SK-N-SH (cell line): Measurements from ENCODE around the gene MRPS2. TPM values are rescaled to one million over a fixed set of nuclear protein-coding genes. Genes with fewer than 3 reads are reported as not detected.

Experiments used
- CTCF ChIA-PET: fragments of 300-600, 350-600 bp; formaldehyde crosslinking; extraction: SDS; loops from one replicate; lab custom pipeline; 2021; lab: Yijun Ruan, JAX
- POLR2A ChIA-PET: fragments of 350-600 bp; sonication (Branson Sonifier 250); formaldehyde crosslinking; extraction: SDS; loops from one replicate; lab custom pipeline; 2020; ENCODE audit warnings: antibody characterized with exemption, inconsistent platforms; lab: Yijun Ruan, JAX
- DNase-seq: peaks from one replicate; pipeline ENCODE4 v3.0.0; 2012
- H2AFZ ChIP-seq: fragments of 200-600 bp; sonication (generic); 2 replicates; pipeline ENCODE4 v1.8.1; 2016; ENCODE audit warnings: antibody characterized with exemption, mild to moderate bottlenecking, low read depth
- H3F3A ChIP-seq: fragments of 200-600 bp; sonication (generic); replicated peaks from 2 replicates; pipeline ENCODE3; 2016; ENCODE audit warnings: antibody characterized with exemption, mild to moderate bottlenecking; ENCODE audit not compliant: insufficient read depth
- H3K27ac ChIP-seq, 2 experiments: fragments of 200-500 bp in 1 of 2; fragments of 200-600 bp in 1 of 2; sonication (Bioruptor generic) in 1 of 2; sonication (generic), shearing (Covaris generic) in 1 of 2; 2 replicates each; pipeline versions ENCODE4 v1.5.1 to v1.6.1; 2014 to 2016; ENCODE audit warnings: low read depth in 2 of 2, inconsistent platforms in 1 of 2, low read length in 1 of 2, mild to moderate bottlenecking in 1 of 2, mixed read lengths in 1 of 2
- H3K27me3 ChIP-seq: fragments of 200-600 bp; sonication (generic), shearing (Covaris generic); 2 replicates; pipeline ENCODE4 v1.6.1; 2016; ENCODE audit warnings: mixed run types; ENCODE audit not compliant: insufficient read depth
- H3K36me3 ChIP-seq, 2 experiments: fragments of 200-500 bp in 1 of 2; fragments of 200-600 bp in 1 of 2; sonication (Bioruptor generic) in 1 of 2; sonication (generic) in 1 of 2; replicated peaks in 1 of 2; 2 replicates each; pipeline versions ENCODE3 to v1.5.1; 2014 to 2016; ENCODE audit warnings: low read length in 1 of 2, mild to moderate bottlenecking in 1 of 2; ENCODE audit not compliant: insufficient read depth in 2 of 2, control insufficient read depth in 1 of 2
- H3K4me1 ChIP-seq, 2 experiments: fragments of 200-500 bp in 1 of 2; fragments of 200-600 bp in 1 of 2; sonication (Bioruptor generic) in 1 of 2; sonication (generic), shearing (Covaris generic) in 1 of 2; 2 replicates each; pipeline versions ENCODE4 v1.5.1 to v1.6.1; 2014 to 2016; ENCODE audit warnings: low read depth in 1 of 2, low read length in 1 of 2, mixed run types in 1 of 2; ENCODE audit not compliant: insufficient read depth in 2 of 2, control insufficient read depth in 1 of 2
- H3K4me2 ChIP-seq: fragments of 200-600 bp; sonication (generic), shearing (Covaris generic); 2 replicates; pipeline ENCODE4 v1.6.1; 2017; ENCODE audit warnings: mixed run types
- H3K4me3 ChIP-seq, 2 experiments: fragments of 200-500 bp in 1 of 2; fragments of 200-600 bp in 1 of 2; sonication (Bioruptor generic) in 1 of 2; sonication (generic), shearing (Covaris generic) in 1 of 2; 2 replicates each; pipeline versions ENCODE4 v1.5.1 to v1.8.1; 2014 to 2016; ENCODE audit warnings: low read depth in 2 of 2, inconsistent platforms in 1 of 2, low read length in 1 of 2, mild to moderate bottlenecking in 1 of 2, mixed read lengths in 1 of 2, moderate library complexity in 1 of 2
- H3K79me2 ChIP-seq: fragments of 200-600 bp; sonication (generic); 2 replicates; pipeline ENCODE4 v1.8.1; 2017; ENCODE audit warnings: mild to moderate bottlenecking; ENCODE audit not compliant: insufficient read depth
- H3K9ac ChIP-seq: fragments of 200-600 bp; sonication (generic); 2 replicates; pipeline ENCODE4 v1.6.1; 2017; ENCODE audit warnings: mixed run types
- H3K9me2 ChIP-seq: fragments of 200-600 bp; sonication (generic); 2 replicates; pipeline ENCODE4 v1.6.1; 2017; ENCODE audit warnings: mixed run types
- H3K9me3 ChIP-seq: fragments of 200-600 bp; sonication (generic); 2 replicates; pipeline ENCODE4 v1.6.1; 2017; ENCODE audit warnings: mixed run types, mild to moderate bottlenecking, moderate library complexity
- H4K20me1 ChIP-seq: fragments of 200-600 bp; sonication (generic); 2 replicates; pipeline ENCODE4 v1.6.1; 2017; ENCODE audit warnings: mild to moderate bottlenecking, mixed run types; ENCODE audit not compliant: insufficient read depth
- ELF1 ChIP-seq: IDR thresholded peaks from 2 replicates; pipeline ENCODE4 v1.4.0; 2012
- EP300 ChIP-seq, 2 experiments: IDR thresholded peaks; 2 replicates each; pipeline versions ENCODE4 v1.4.0 to v1.6.1; 2012; ENCODE audit warnings: borderline replicate concordance in 1 of 2, low read depth in 1 of 2, low read length in 1 of 2
- FOXJ3 ChIP-seq: sonication (generic); formaldehyde crosslinking; IDR thresholded peaks from 2 replicates; pipeline ENCODE4 v1.5.1; 2020; ENCODE audit warnings: mild to moderate bottlenecking, missing genetic modification reagents
- GATA2 ChIP-seq: sonication (generic); formaldehyde crosslinking; IDR thresholded peaks from 2 replicates; pipeline ENCODE4 v1.5.0; 2020; ENCODE audit warnings: mild to moderate bottlenecking, missing genetic modification reagents
- MEF2A ChIP-seq: IDR thresholded peaks from 2 replicates; pipeline ENCODE4 v1.4.0; 2012; ENCODE audit warnings: low read depth, borderline replicate concordance
- SIN3A ChIP-seq: IDR thresholded peaks from 2 replicates; pipeline ENCODE4 v1.6.1; 2012; ENCODE audit warnings: low read depth, mild to moderate bottlenecking, low read length, moderate library complexity, borderline replicate concordance
- SMC3 ChIP-seq: IDR thresholded peaks from 2 replicates; pipeline ENCODE4 v1.6.1; 2012; ENCODE audit warnings: low read depth, low read length, improper control_type of control experiment
- TCF12 ChIP-seq: IDR thresholded peaks from 2 replicates; pipeline ENCODE4 v1.4.0; 2012
- USF1 ChIP-seq: IDR thresholded peaks from 2 replicates; pipeline ENCODE4 v1.4.0; 2012; ENCODE audit warnings: low read depth, borderline replicate concordance
- YY1 ChIP-seq: IDR thresholded peaks from 2 replicates; pipeline ENCODE4 v1.4.0; 2012; ENCODE audit warnings: low read depth, mild to moderate bottlenecking
- WGBS: methylation state at CpG from one replicate; pipeline ENCODE4 v1.1.6; 2017; ENCODE audit warnings: low lambda C conversion rate; 5-methylcytosine and 5-hydroxymethylcytosine counted together
- polyA plus RNA-seq, 3 experiments: library from polyadenylated mRNA; depleted of rRNA; stranded (reverse); fragments of >200 nt; gene quantifications; 2 replicates each; pipeline ENCODE4 v1.2.3, GENCODE V29; 2012
- TF ChIP-seq, protein P1 (sequence below): fragments of 150-350 bp; IDR thresholded peaks from 2 replicates; pipeline ENCODE4 v1.6.1; 2017; ENCODE audit warnings: antibody characterized with exemption, low read length, low read depth, borderline replicate concordance
- TF ChIP-seq, protein P2 (sequence below): fragments of 150-350 bp; IDR thresholded peaks from 2 replicates; pipeline ENCODE4 v1.6.1; 2016; ENCODE audit warnings: mild to moderate bottlenecking, low read depth, low read length
- TF ChIP-seq, protein P3 (sequence below): IDR thresholded peaks from 2 replicates; pipeline ENCODE4; 2012
- TF ChIP-seq, protein P4 (sequence below): fragments of 200-600 bp; sonication (generic); IDR thresholded peaks from 2 replicates; pipeline ENCODE4 v1.6.1; 2017; ENCODE audit warnings: antibody characterized with exemption, mild to moderate bottlenecking, moderate library complexity
- TF ChIP-seq, protein P5 (sequence below): IDR thresholded peaks from 2 replicates; pipeline ENCODE4 v1.4.0; 2012; ENCODE audit warnings: low read depth
- TF ChIP-seq, protein P6 (sequence below): IDR thresholded peaks from 2 replicates; pipeline ENCODE4 v1.4.0; 2012; ENCODE audit warnings: low read depth, borderline replicate concordance

The MRPS2 gene
- polyA plus RNA-seq, 1 of the 3 experiments (the other 2 are of a cell fraction), result 113 TPM

DNA sequence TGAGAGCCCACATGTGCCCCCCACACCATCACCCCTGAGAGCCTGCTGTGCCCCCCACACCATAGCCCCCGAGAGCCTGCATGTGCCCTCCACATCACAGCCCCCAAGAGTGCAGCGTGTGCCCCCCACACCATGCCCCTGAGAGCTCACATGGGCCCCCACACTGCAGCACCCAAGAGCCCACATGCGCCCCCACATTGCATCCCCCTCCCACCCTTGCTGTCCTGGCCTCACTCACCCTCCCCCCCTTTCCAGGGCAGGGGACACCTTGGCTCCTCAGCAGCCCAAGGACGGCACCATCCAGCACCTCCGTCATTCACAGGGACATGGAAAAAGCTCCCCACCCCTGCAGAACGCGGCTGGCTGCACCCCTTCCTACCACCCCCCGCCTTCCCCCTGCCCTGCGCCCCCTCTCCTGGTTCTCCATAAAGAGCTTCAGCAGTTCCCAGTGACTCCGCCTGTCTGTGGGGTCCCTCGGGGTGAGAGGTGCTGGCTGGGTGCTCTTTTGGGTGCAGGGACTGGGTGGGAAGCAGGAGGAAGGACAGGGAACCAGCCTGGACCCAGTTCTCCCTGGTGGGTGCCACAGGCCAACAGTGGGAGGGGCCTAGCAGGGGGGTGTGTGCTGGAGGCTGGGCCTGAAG, 25.7 kb downstream of the MRPS2 start:
- Histone ChIP-seq H3F3A (no peaks in the 10 kb centered on the region), H3K9me3 (no peaks in the 10 kb centered on the region), H2AFZ (no peak overlapping the region)
- DNase-seq, result no peak
- WGBS, result 72% methylated on average over 8 of the region's 11 CpGs
- POLR2A ChIA-PET, result no interaction called here
- TF ChIP-seq, protein P1, sequence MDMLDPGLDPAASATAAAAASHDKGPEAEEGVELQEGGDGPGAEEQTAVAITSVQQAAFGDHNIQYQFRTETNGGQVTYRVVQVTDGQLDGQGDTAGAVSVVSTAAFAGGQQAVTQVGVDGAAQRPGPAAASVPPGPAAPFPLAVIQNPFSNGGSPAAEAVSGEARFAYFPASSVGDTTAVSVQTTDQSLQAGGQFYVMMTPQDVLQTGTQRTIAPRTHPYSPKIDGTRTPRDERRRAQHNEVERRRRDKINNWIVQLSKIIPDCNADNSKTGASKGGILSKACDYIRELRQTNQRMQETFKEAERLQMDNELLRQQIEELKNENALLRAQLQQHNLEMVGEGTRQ, result no peak
- TF ChIP-seq, protein P2, sequence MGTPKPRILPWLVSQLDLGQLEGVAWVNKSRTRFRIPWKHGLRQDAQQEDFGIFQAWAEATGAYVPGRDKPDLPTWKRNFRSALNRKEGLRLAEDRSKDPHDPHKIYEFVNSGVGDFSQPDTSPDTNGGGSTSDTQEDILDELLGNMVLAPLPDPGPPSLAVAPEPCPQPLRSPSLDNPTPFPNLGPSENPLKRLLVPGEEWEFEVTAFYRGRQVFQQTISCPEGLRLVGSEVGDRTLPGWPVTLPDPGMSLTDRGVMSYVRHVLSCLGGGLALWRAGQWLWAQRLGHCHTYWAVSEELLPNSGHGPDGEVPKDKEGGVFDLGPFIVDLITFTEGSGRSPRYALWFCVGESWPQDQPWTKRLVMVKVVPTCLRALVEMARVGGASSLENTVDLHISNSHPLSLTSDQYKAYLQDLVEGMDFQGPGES, result no peak
- no peak for TF ChIP-seq YY1
- no peak for TF ChIP-seq FOXJ3 (CRISPR knock-in tag)
- TF ChIP-seq SMC3, result no peak
- TF ChIP-seq, protein P3, sequence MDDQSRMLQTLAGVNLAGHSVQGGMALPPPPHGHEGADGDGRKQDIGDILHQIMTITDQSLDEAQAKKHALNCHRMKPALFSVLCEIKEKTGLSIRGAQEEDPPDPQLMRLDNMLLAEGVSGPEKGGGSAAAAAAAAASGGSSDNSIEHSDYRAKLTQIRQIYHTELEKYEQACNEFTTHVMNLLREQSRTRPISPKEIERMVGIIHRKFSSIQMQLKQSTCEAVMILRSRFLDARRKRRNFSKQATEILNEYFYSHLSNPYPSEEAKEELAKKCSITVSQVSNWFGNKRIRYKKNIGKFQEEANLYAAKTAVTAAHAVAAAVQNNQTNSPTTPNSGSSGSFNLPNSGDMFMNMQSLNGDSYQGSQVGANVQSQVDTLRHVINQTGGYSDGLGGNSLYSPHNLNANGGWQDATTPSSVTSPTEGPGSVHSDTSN, result no peak
- TF ChIP-seq, protein P4, sequence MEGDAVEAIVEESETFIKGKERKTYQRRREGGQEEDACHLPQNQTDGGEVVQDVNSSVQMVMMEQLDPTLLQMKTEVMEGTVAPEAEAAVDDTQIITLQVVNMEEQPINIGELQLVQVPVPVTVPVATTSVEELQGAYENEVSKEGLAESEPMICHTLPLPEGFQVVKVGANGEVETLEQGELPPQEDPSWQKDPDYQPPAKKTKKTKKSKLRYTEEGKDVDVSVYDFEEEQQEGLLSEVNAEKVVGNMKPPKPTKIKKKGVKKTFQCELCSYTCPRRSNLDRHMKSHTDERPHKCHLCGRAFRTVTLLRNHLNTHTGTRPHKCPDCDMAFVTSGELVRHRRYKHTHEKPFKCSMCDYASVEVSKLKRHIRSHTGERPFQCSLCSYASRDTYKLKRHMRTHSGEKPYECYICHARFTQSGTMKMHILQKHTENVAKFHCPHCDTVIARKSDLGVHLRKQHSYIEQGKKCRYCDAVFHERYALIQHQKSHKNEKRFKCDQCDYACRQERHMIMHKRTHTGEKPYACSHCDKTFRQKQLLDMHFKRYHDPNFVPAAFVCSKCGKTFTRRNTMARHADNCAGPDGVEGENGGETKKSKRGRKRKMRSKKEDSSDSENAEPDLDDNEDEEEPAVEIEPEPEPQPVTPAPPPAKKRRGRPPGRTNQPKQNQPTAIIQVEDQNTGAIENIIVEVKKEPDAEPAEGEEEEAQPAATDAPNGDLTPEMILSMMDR, result no peak
- TF ChIP-seq SIN3A, result no peak
- TF ChIP-seq EP300 (IDR thresholded peaks at IDR 0.05; ENCODE audit: borderline replicate concordance in 1 of 2, low read depth in 1 of 2, low read length in 1 of 2), result no peak
- TF ChIP-seq, protein P5, sequence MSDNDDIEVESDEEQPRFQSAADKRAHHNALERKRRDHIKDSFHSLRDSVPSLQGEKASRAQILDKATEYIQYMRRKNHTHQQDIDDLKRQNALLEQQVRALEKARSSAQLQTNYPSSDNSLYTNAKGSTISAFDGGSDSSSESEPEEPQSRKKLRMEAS, result no peak
- no peak for TF ChIP-seq USF1
- no peak for TF ChIP-seq ELF1
- TF ChIP-seq, protein P6, sequence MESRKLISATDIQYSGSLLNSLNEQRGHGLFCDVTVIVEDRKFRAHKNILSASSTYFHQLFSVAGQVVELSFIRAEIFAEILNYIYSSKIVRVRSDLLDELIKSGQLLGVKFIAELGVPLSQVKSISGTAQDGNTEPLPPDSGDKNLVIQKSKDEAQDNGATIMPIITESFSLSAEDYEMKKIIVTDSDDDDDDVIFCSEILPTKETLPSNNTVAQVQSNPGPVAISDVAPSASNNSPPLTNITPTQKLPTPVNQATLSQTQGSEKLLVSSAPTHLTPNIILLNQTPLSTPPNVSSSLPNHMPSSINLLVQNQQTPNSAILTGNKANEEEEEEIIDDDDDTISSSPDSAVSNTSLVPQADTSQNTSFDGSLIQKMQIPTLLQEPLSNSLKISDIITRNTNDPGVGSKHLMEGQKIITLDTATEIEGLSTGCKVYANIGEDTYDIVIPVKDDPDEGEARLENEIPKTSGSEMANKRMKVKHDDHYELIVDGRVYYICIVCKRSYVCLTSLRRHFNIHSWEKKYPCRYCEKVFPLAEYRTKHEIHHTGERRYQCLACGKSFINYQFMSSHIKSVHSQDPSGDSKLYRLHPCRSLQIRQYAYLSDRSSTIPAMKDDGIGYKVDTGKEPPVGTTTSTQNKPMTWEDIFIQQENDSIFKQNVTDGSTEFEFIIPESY, result no peak
- no peak for TF ChIP-seq TCF12
- TF ChIP-seq MEF2A, result no peak
- TF ChIP-seq GATA2, result no peak
- TF ChIP-seq, all 33 proteins: peak for 0
- CTCF ChIA-PET, result interaction anchor here (1.6 kb wide), 1 partner anchor 22 kb away, joined by 6 read pairs; no protein-coding TSS in a partner anchor
- Histone ChIP-seq H3K36me3 (no peaks in the 10 kb centered on the region), H3K9me2 (no peaks in the 10 kb centered on the region), H3K27me3 (no peaks in the 10 kb centered on the region), H3K79me2 (no peaks in the 10 kb centered on the region), H3K4me3 (no peak overlapping the region), H3K4me2 (no peak overlapping the region), H3K9ac (no peak overlapping the region), H4K20me1 (no peaks in the 10 kb centered on the region), H3K4me1 (no peaks in the 10 kb centered on the region; a peak in 1 of 4 replicates), H3K27ac (no peak overlapping the region)
